ENCODE data around the gene ANKDD1A.

DNA sequence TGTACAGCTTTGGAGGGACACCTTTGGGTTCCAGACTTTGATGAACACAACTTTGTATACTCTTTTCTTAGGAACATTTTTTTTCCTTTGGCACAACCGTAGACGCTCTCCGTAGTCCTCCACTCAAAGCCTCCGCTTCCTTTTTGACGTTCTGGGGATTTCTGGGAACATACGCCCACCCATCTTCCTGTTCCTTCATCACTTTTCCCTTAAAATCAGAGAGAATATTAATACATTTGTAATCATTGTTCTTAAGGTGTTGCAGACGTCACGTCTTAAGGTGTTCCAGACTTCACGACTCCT, 78.4 kb downstream of the ANKDD1A start:
- TF ChIP-seq EZH2 (IDR thresholded peaks at IDR 0.05; ENCODE audit: low read length, missing control alignments): no peak
- TF ChIP-seq, protein P1, sequence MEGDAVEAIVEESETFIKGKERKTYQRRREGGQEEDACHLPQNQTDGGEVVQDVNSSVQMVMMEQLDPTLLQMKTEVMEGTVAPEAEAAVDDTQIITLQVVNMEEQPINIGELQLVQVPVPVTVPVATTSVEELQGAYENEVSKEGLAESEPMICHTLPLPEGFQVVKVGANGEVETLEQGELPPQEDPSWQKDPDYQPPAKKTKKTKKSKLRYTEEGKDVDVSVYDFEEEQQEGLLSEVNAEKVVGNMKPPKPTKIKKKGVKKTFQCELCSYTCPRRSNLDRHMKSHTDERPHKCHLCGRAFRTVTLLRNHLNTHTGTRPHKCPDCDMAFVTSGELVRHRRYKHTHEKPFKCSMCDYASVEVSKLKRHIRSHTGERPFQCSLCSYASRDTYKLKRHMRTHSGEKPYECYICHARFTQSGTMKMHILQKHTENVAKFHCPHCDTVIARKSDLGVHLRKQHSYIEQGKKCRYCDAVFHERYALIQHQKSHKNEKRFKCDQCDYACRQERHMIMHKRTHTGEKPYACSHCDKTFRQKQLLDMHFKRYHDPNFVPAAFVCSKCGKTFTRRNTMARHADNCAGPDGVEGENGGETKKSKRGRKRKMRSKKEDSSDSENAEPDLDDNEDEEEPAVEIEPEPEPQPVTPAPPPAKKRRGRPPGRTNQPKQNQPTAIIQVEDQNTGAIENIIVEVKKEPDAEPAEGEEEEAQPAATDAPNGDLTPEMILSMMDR (conservative IDR thresholded peaks at IDR 0.05 in 1 of 2, IDR thresholded peaks at IDR 0.05 in 1 of 2; ENCODE audit: low read depth in 1 of 2, low read length in 2 of 2): no peak

Measured in fibroblast of lung (primary cell).